Mammary epithelial cell (primary cell): ENCODE data around the gene RASSF1.
A peak's percentile ranks its signal among the peaks of the same experiment; 100 is the strongest.

ENCODE experiments used
- CTCF ChIP-seq, 2 donors: IDR thresholded peaks in 1 of 2; conservative IDR thresholded peaks in 1 of 2; 2 replicates each; pipeline ENCODE4 v1.5.1; 2011 to 2012; ENCODE audit warnings: inconsistent platforms in 2 of 2, low read length in 2 of 2, mild to moderate bottlenecking in 2 of 2, control low read depth in 1 of 2, low read depth in 1 of 2; ENCODE audit not compliant: insufficient read depth in 1 of 2; ENCODE audit errors: extremely low read depth in 1 of 2
- EZH2 ChIP-seq: IDR thresholded peaks from 2 replicates; pipeline ENCODE4 v1.6.1; 2012; ENCODE audit warnings: low read length, inconsistent platforms, borderline replicate concordance

DNA sequence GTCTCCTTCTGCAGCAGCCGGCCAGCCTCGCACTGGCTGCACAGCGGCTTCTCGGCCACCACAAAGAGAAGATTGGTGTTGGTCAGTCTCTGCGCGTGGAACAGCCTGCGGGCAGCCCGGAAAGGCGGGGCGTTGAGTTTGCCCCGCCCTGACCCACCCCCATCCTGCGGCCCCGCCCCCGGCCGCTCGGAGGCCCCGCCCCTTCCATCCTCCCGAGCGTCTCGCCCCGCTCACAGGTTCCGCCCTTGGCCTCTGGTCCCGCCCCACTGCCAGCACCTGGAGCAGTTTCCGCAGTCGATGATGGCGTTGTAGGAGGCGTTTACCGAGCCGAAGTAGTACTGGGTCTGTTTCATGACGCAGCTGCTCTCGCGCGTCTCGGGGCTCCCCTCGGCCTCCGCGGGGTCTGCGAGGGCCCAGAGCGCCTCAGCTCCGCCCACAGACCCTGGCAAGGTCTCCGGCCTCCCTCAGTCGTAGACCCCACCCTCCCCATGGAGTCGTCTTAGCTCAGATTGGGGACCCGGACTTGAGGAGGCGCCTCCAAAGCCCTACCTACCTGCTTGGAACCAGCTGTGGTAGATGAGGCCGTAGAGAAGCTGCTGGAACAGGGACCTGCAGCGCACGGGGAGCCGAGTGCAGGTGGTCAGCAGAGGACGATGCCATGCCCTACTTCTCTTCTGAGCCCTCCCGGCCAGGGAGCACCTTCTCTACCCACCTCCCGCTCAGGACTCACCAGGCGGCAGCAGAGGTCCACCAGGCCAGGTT, 24.6 kb upstream of the RASSF1 start:
- TF ChIP-seq CTCF (conservative IDR thresholded peaks at IDR 0.05 in 1 of 2, IDR thresholded peaks at IDR 0.05 in 1 of 2; ENCODE audit: extremely low read depth in 1 of 2, insufficient read depth in 1 of 2, low read depth in 1 of 2, low read length in 2 of 2) (peak in 1 of 2 donors; percentile 25), EZH2 (no peak)
